HG03039 (cell line): ENCODE results near the gene AZIN2.

Experiments used
- ATAC-seq: cut with Tn5 transposase; IDR thresholded peaks from one replicate; pipeline ENCODE4 v1.9.1; 2021; ENCODE audit warnings: mild to moderate bottlenecking, moderate library complexity; ENCODE audit not compliant: unreplicated experiment

AZIN2 gene

DNA sequence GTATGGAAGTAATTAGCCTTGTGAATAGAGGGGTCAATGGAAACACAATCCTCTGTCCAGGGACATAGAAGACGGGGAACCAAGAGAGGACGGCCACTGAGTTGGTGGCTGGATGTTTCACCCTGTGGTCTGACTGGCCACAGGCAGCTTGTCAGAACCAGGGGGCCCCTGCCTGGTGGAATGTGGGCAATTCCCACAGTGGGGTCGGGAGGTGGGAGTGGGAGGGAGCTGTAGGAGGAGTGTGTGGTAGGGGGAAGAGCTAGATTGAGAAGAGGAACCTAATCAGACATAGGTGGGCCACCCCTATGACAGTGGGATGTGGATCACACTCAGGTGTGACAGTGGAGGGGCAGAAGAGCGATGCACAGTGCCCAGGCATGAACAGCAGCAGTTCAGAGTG is 69.6 kb downstream of the AZIN2 start:
- no peak for ATAC-seq

DNA sequence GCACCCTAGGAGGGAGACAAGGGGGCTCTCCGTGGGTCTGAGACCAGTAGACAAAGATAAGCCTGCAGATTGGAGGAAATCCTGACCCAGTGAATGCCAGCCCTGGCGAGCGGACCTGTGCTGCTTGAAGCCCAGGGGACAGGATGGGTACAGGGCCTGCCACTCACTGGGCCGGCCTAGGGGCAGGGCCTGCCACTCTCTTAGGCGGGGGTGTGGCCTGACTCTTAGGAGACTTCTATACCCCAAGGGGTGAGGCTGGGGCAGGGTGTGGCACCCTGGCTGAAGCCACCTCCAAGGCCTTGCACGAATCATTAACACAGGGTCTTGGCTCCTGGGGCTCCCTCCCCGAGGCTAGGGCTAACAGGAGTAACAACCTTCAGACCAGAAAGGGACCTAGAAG is 70.2 kb downstream of the AZIN2 start:
- ATAC-seq, result no peak

DNA sequence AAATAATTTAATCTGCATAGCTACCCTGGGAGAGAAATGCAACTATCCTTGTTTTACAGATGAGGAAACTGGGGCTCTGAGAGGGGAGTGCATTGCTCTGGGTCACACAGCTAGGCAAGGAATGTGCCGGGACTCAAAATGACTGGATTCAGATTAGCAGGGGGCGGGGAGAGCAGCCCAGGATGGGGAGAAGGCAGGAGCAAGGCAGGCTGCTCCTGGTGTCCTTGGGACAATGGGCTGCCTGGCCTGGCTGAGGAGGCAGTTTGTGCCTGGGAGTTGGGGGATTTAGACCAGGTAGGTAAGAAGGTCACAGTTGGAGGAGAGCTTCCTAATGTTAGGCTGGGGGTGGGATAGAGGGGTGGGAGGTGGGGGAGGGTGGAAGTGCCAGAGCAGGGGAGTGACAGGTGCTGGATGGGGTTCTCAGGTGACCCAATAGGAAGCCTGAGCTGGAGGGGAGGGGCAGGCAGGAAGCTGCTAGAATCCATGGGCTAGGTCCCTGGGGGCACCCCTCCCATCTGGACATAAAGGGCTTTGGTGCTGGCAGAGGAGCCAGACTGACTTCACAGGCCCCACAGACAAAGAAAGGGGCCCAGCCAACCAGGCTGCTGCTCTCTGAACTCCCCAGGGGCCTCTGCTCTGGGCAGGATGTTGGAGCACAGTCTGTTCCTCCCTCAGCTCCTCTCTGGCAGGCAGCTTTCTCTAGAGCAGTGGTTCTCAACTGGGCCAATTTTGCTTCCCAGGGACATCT is 71.9 kb downstream of the AZIN2 start:
- no peak for ATAC-seq

DNA sequence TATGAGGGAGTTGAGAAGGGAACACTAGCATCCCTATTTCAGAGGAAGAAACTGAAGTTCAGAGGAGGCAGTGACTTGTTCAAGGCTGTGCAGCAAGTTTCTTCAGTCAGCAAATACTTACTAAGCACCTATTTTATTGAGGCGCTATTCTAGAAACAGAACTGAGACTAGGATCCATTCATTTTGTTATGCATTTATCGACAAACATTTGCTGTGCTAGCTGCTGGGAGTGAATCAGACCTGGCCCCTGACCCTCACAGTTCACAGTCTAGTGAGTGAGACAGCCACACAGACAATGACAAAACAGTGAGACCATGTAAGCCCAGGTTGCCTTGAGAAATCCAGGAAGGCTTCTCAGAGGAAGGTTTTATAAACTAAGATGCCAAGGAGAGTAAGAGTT is 72.7 kb downstream of the AZIN2 start:
- ATAC-seq, result no peak

- no peak for ATAC-seq
Measured at GRCh38 chr1:33155877-33156538, 75.1 kb downstream of the AZIN2 start.

DNA sequence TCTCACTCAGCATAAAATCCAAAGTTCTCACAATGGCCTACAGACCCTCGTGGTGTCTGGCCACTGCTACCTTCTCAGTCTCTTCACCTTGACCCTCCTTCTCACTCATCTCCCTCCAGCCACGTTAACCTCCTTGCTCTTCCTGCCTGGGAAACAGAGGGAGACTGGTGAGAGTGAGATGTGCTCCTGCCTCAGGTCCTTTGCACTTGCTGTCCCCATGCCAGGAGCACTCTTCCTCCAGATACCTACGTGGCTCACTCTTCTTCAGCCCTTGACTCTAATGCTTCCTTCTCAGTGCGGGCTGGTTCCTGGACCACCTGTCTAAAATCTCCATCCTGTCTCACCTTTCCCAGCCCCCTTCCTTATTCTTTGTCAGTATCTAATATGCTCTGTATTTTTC is 76.2 kb downstream of the AZIN2 start:
- ATAC-seq, result no peak

DNA sequence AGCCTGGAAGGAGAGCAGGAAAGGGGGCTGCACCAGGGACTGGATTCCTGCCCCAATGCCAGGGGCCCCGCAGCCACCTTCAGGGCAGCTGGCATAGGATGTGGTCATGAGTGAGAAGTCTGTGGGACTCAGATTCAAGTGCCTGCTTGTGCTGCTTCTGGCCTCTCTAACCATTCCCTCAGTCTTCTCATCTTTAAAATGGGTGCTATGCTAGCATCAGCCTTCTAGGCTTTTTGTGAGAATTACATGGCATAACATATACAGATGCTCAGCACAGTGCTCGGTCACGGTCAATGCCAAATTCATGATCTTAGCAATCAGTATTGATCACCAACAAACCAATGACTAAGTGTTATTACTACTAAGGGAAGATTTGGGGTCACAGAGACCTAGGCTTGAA is 77.4 kb downstream of the AZIN2 start:
- ATAC-seq, result no peak

- ATAC-seq, result no peak
Measured at GRCh38 chr1:33159577-33159976, 78.6 kb downstream of the AZIN2 start.

- ATAC-seq, result no peak
Measured at GRCh38 chr1:33161061-33161681, 80.2 kb downstream of the AZIN2 start.

- no peak for ATAC-seq
Measured at GRCh38 chr1:33162141-33162540, 81.2 kb downstream of the AZIN2 start.

- no peak for ATAC-seq
Measured at GRCh38 chr1:33163621-33164519, 82.9 kb downstream of the AZIN2 start.

DNA sequence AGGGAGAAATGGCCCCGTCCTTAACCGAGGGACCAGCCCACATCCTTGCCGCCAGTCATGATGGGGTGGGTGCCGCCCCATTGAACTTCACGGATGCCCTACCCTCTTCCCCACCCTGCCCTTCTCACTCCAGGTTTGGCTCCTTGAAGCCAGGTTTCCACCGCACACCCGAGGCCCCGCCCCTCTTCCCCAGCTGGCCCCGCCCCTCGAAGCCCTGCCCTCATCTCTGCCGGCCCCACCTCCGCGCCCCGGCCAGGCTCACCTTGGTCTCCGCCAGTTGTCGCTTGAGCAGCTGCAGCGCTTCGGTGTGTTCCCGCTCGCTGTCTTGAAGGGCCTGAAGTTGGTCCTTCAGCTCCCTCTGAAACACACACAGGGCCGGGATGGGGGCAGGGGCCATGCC is 84.3 kb downstream of the AZIN2 start:
- no peak for ATAC-seq

- ATAC-seq, result no peak
Measured at GRCh38 chr1:33165809-33166208, 84.9 kb downstream of the AZIN2 start.

- no peak for ATAC-seq
Measured at GRCh38 chr1:33167650-33168447, 86.9 kb downstream of the AZIN2 start.

DNA sequence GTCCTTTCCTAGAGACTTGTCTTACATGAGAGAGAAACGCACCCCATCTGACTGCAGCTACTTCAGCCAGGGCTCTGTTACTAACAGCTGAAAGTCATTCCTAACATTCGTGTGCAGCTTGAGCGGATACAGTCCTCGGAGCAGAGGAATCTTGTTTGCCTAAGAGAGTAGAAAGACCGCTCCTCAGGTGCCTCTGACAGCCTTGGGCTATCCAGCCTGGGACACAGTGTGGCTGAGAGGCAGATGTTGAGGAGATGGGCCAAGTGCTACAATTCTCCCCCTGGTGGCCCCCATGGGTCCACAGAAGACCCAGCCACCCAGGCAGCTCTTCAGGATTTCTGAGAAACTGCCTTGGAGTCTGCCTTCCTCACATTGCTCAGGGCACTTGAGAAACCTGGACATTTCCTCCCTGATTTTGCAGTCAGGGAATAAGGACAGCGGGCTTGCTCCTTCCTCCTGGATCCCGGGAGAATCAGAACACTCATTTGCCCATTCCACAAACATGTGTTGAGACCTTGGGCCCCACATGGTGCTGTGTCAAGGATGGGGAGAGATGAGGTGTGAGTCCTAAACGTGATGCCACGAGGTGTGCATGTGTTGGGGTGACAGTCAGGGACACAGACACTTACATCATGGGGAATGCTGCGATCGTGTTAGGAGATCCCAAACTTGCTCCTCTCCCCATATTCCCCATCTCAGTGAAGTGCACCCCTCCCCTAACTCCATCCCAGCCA is 87.8 kb downstream of the AZIN2 start:
- no peak for ATAC-seq

- no peak for ATAC-seq
Measured at GRCh38 chr1:33169290-33170055, 88.5 kb downstream of the AZIN2 start.
